ENCODE results near the gene MAD1L1. TPM values are rescaled to one million over a fixed set of nuclear protein-coding genes. Genes with fewer than 3 reads are reported as not detected.

Gene MAD1L1
- total and polyA plus RNA-seq, 4 donors = 12.8 to 20.7 (median 16.5) TPM

DNA sequence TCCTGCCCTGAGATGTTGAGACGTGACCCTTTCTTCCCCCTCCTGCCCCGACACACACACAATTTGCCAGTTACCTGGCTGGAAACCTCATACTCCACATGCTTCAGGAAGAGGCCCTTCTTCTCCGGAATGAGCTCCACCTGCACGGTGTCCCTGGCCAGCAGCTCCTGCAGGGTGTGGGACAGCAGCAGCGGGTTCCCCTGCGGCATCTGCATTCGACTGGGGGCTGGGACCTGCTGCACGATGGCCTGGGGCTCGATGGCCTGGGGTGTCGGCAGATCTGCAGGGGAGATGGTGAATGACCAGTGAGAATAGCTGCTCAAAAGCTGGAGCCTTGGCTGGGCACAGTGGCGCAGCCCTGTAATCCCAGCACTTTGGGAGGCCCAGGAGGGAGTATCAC lies 45.3 kb upstream of the MAD1L1 start:
- Histone ChIP-seq H3K9ac (ENCODE audit: low read depth in 1 of 2, low read length in 2 of 2) (no peak overlapping the region), H3K27ac (ENCODE audit: low read depth in 1 of 2, low read length in 2 of 2) (no peak overlapping the region), H3K4me1 (ENCODE audit: control insufficient read depth in 4 of 4, insufficient read depth in 4 of 4, low read length in 3 of 4) (peaks cover 0 to 5% (median 0%) of the 10 kb centered on the region in 4 donors), H3K9me3 (ENCODE audit: control insufficient read depth in 4 of 4, low read length in 3 of 4) (no peaks in the 10 kb centered on the region), H3K27me3 (ENCODE audit: control insufficient read depth in 4 of 4, insufficient read depth in 4 of 4, low read length in 3 of 4) (no peaks in the 10 kb centered on the region), H3K4me3 (ENCODE audit: low read depth in 1 of 3, low read length in 3 of 3) (no peak overlapping the region), H3K36me3 (ENCODE audit: control insufficient read depth in 4 of 4, insufficient read depth in 3 of 4, low read depth in 1 of 4, low read length in 3 of 4) (peaks cover 0 to 10% (median 3%) of the 10 kb centered on the region in 4 donors)
- 96% methylated on average over 11 of the region's 11 CpGs for WGBS
- DNase-seq (ENCODE audit: low spot score) = no peak
- TF ChIP-seq RXRA (IDR thresholded peaks at IDR 0.05) (no peak), EGR1 (IDR thresholded peaks at IDR 0.05; ENCODE audit: low read depth in 2 of 2) (no peak), HNF4G (IDR thresholded peaks at IDR 0.05) (no peak), FOXA2 (IDR thresholded peaks at IDR 0.05) (no peak), HNF4A (conservative IDR thresholded peaks at IDR 0.05) (no peak), TAF1 (conservative IDR thresholded peaks at IDR 0.05) (no peak), SP1 (IDR thresholded peaks at IDR 0.05) (no peak), GABPA (IDR thresholded peaks at IDR 0.05 in 1 of 2, conservative IDR thresholded peaks at IDR 0.05 in 1 of 2) (no peak), FOXA1 (IDR thresholded peaks at IDR 0.05) (no peak), YY1 (IDR thresholded peaks at IDR 0.05) (no peak)
- TF ChIP-seq, protein P1, sequence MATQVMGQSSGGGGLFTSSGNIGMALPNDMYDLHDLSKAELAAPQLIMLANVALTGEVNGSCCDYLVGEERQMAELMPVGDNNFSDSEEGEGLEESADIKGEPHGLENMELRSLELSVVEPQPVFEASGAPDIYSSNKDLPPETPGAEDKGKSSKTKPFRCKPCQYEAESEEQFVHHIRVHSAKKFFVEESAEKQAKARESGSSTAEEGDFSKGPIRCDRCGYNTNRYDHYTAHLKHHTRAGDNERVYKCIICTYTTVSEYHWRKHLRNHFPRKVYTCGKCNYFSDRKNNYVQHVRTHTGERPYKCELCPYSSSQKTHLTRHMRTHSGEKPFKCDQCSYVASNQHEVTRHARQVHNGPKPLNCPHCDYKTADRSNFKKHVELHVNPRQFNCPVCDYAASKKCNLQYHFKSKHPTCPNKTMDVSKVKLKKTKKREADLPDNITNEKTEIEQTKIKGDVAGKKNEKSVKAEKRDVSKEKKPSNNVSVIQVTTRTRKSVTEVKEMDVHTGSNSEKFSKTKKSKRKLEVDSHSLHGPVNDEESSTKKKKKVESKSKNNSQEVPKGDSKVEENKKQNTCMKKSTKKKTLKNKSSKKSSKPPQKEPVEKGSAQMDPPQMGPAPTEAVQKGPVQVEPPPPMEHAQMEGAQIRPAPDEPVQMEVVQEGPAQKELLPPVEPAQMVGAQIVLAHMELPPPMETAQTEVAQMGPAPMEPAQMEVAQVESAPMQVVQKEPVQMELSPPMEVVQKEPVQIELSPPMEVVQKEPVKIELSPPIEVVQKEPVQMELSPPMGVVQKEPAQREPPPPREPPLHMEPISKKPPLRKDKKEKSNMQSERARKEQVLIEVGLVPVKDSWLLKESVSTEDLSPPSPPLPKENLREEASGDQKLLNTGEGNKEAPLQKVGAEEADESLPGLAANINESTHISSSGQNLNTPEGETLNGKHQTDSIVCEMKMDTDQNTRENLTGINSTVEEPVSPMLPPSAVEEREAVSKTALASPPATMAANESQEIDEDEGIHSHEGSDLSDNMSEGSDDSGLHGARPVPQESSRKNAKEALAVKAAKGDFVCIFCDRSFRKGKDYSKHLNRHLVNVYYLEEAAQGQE (IDR thresholded peaks at IDR 0.05) = no peak
- TF ChIP-seq, protein P2, sequence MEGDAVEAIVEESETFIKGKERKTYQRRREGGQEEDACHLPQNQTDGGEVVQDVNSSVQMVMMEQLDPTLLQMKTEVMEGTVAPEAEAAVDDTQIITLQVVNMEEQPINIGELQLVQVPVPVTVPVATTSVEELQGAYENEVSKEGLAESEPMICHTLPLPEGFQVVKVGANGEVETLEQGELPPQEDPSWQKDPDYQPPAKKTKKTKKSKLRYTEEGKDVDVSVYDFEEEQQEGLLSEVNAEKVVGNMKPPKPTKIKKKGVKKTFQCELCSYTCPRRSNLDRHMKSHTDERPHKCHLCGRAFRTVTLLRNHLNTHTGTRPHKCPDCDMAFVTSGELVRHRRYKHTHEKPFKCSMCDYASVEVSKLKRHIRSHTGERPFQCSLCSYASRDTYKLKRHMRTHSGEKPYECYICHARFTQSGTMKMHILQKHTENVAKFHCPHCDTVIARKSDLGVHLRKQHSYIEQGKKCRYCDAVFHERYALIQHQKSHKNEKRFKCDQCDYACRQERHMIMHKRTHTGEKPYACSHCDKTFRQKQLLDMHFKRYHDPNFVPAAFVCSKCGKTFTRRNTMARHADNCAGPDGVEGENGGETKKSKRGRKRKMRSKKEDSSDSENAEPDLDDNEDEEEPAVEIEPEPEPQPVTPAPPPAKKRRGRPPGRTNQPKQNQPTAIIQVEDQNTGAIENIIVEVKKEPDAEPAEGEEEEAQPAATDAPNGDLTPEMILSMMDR (IDR thresholded peaks at IDR 0.05; ENCODE audit: low read depth, low read length, missing input control) = no peak
- TF ChIP-seq, protein P3, sequence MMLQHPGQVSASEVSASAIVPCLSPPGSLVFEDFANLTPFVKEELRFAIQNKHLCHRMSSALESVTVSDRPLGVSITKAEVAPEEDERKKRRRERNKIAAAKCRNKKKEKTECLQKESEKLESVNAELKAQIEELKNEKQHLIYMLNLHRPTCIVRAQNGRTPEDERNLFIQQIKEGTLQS (IDR thresholded peaks at IDR 0.05) = no peak
- TF ChIP-seq, protein P4, sequence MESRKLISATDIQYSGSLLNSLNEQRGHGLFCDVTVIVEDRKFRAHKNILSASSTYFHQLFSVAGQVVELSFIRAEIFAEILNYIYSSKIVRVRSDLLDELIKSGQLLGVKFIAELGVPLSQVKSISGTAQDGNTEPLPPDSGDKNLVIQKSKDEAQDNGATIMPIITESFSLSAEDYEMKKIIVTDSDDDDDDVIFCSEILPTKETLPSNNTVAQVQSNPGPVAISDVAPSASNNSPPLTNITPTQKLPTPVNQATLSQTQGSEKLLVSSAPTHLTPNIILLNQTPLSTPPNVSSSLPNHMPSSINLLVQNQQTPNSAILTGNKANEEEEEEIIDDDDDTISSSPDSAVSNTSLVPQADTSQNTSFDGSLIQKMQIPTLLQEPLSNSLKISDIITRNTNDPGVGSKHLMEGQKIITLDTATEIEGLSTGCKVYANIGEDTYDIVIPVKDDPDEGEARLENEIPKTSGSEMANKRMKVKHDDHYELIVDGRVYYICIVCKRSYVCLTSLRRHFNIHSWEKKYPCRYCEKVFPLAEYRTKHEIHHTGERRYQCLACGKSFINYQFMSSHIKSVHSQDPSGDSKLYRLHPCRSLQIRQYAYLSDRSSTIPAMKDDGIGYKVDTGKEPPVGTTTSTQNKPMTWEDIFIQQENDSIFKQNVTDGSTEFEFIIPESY (IDR thresholded peaks at IDR 0.05) = no peak
- TF ChIP-seq, protein P5, sequence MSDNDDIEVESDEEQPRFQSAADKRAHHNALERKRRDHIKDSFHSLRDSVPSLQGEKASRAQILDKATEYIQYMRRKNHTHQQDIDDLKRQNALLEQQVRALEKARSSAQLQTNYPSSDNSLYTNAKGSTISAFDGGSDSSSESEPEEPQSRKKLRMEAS (IDR thresholded peaks at IDR 0.05) = no peak

DNA sequence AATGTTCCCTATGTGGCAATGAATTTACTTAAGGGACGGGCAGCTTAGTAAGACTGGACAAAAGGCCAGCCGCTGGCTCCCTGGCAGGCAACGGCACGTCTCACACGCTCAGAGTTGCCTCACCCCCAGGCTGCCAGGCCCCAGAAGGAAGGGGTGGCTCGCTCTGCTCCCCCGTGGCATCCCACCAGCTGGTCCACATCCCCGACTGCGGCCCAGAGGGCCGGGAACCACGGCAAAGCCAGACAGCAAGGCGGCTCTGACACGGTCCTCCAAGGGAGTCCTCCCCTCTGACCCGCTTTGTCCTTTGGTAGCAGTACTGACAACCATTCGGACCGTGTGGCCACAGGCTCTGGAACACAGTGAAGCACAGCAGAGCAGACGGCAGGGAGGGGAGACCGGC lies 43.4 kb upstream of the MAD1L1 start:
- TF ChIP-seq, protein P2 (IDR thresholded peaks at IDR 0.05; ENCODE audit: low read depth, low read length, missing input control) = no peak
- TF ChIP-seq FOXA1 (IDR thresholded peaks at IDR 0.05) = no peak
- TF ChIP-seq FOXA2 (IDR thresholded peaks at IDR 0.05) = no peak
- TF ChIP-seq HNF4A (conservative IDR thresholded peaks at IDR 0.05) = no peak
- TF ChIP-seq, protein P5 (IDR thresholded peaks at IDR 0.05) = no peak
- no peak for TF ChIP-seq NR2F2 (IDR thresholded peaks at IDR 0.05)
- TF ChIP-seq, protein P3 (IDR thresholded peaks at IDR 0.05) = no peak
- TF ChIP-seq, protein P1 (IDR thresholded peaks at IDR 0.05) = no peak
- TF ChIP-seq TAF1 (conservative IDR thresholded peaks at IDR 0.05) = no peak
- TF ChIP-seq SP1 (IDR thresholded peaks at IDR 0.05) = no peak
- TF ChIP-seq YY1 (IDR thresholded peaks at IDR 0.05) = no peak
- WGBS = 86% methylated on average over 18 of the region's 18 CpGs
- no peak overlapping the region for H3K4me3 ChIP-seq (ENCODE audit: low read depth in 1 of 3, low read length in 3 of 3)
- no peaks in the 10 kb centered on the region for H3K9me3 ChIP-seq (ENCODE audit: control insufficient read depth in 4 of 4, low read length in 3 of 4)
- peaks cover 0 to 16% (median 7%) of the 10 kb centered on the region in 4 donors for H3K36me3 ChIP-seq (ENCODE audit: control insufficient read depth in 4 of 4, insufficient read depth in 3 of 4, low read depth in 1 of 4, low read length in 3 of 4)
- no peaks in the 10 kb centered on the region for H3K27me3 ChIP-seq (ENCODE audit: control insufficient read depth in 4 of 4, insufficient read depth in 4 of 4, low read length in 3 of 4)
- peaks cover 0 to 5% (median 0%) of the 10 kb centered on the region in 4 donors for H3K4me1 ChIP-seq (ENCODE audit: control insufficient read depth in 4 of 4, insufficient read depth in 4 of 4, low read length in 3 of 4)
- H3K9ac ChIP-seq (ENCODE audit: low read depth in 1 of 2, low read length in 2 of 2) = no peak overlapping the region
- DNase-seq (ENCODE audit: low spot score) = no peak
- no peak overlapping the region for H3K27ac ChIP-seq (ENCODE audit: low read depth in 1 of 2, low read length in 2 of 2)
